ENCODE measurements around the gene PDCD6IP.

GRCh38 chr3:33860373-33861050 is 62.1 kb downstream of the PDCD6IP start:
- TF ChIP-seq ZNF138 (CRISPR knock-in tag; IDR thresholded peaks at IDR 0.05; ENCODE audit: low read depth), result no peak
- TF ChIP-seq, protein P1, sequence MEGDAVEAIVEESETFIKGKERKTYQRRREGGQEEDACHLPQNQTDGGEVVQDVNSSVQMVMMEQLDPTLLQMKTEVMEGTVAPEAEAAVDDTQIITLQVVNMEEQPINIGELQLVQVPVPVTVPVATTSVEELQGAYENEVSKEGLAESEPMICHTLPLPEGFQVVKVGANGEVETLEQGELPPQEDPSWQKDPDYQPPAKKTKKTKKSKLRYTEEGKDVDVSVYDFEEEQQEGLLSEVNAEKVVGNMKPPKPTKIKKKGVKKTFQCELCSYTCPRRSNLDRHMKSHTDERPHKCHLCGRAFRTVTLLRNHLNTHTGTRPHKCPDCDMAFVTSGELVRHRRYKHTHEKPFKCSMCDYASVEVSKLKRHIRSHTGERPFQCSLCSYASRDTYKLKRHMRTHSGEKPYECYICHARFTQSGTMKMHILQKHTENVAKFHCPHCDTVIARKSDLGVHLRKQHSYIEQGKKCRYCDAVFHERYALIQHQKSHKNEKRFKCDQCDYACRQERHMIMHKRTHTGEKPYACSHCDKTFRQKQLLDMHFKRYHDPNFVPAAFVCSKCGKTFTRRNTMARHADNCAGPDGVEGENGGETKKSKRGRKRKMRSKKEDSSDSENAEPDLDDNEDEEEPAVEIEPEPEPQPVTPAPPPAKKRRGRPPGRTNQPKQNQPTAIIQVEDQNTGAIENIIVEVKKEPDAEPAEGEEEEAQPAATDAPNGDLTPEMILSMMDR (CRISPR knock-in tag; IDR thresholded peaks at IDR 0.05), result no peak
- TF ChIP-seq POLR2AphosphoS2 (IDR thresholded peaks at IDR 0.05; ENCODE audit: low read depth, low read length), result no peak
- TF ChIP-seq, protein P2, sequence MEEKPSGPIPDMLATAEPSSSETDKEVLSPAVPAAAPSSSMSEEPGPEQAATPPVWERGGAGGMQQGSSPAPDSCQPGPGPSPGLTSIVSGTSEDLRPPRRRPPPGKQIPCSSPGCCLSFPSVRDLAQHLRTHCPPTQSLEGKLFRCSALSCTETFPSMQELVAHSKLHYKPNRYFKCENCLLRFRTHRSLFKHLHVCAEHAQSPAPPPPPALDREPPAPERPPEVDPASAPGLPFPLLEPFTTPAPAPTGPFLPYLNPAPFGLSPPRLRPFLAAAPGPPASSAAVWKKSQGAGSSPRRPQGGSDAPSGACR (CRISPR knock-in tag; IDR thresholded peaks at IDR 0.05), result no peak
- TF ChIP-seq, protein P3, sequence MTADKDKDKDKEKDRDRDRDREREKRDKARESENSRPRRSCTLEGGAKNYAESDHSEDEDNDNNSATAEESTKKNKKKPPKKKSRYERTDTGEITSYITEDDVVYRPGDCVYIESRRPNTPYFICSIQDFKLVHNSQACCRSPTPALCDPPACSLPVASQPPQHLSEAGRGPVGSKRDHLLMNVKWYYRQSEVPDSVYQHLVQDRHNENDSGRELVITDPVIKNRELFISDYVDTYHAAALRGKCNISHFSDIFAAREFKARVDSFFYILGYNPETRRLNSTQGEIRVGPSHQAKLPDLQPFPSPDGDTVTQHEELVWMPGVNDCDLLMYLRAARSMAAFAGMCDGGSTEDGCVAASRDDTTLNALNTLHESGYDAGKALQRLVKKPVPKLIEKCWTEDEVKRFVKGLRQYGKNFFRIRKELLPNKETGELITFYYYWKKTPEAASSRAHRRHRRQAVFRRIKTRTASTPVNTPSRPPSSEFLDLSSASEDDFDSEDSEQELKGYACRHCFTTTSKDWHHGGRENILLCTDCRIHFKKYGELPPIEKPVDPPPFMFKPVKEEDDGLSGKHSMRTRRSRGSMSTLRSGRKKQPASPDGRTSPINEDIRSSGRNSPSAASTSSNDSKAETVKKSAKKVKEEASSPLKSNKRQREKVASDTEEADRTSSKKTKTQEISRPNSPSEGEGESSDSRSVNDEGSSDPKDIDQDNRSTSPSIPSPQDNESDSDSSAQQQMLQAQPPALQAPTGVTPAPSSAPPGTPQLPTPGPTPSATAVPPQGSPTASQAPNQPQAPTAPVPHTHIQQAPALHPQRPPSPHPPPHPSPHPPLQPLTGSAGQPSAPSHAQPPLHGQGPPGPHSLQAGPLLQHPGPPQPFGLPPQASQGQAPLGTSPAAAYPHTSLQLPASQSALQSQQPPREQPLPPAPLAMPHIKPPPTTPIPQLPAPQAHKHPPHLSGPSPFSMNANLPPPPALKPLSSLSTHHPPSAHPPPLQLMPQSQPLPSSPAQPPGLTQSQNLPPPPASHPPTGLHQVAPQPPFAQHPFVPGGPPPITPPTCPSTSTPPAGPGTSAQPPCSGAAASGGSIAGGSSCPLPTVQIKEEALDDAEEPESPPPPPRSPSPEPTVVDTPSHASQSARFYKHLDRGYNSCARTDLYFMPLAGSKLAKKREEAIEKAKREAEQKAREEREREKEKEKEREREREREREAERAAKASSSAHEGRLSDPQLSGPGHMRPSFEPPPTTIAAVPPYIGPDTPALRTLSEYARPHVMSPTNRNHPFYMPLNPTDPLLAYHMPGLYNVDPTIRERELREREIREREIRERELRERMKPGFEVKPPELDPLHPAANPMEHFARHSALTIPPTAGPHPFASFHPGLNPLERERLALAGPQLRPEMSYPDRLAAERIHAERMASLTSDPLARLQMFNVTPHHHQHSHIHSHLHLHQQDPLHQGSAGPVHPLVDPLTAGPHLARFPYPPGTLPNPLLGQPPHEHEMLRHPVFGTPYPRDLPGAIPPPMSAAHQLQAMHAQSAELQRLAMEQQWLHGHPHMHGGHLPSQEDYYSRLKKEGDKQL (CRISPR knock-in tag; IDR thresholded peaks at IDR 0.05; ENCODE audit: low read depth), result no peak
- no peak for TF ChIP-seq ZBTB33 (CRISPR knock-in tag; IDR thresholded peaks at IDR 0.05)
- TF ChIP-seq, protein P4, sequence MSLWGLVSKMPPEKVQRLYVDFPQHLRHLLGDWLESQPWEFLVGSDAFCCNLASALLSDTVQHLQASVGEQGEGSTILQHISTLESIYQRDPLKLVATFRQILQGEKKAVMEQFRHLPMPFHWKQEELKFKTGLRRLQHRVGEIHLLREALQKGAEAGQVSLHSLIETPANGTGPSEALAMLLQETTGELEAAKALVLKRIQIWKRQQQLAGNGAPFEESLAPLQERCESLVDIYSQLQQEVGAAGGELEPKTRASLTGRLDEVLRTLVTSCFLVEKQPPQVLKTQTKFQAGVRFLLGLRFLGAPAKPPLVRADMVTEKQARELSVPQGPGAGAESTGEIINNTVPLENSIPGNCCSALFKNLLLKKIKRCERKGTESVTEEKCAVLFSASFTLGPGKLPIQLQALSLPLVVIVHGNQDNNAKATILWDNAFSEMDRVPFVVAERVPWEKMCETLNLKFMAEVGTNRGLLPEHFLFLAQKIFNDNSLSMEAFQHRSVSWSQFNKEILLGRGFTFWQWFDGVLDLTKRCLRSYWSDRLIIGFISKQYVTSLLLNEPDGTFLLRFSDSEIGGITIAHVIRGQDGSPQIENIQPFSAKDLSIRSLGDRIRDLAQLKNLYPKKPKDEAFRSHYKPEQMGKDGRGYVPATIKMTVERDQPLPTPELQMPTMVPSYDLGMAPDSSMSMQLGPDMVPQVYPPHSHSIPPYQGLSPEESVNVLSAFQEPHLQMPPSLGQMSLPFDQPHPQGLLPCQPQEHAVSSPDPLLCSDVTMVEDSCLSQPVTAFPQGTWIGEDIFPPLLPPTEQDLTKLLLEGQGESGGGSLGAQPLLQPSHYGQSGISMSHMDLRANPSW (CRISPR knock-in tag; IDR thresholded peaks at IDR 0.05; ENCODE audit: borderline replicate concordance), result no peak
- TF ChIP-seq EP300 (IDR thresholded peaks at IDR 0.05; ENCODE audit: low read depth in 2 of 2, low read length in 2 of 2), result no peak
- TF ChIP-seq EP300 (CRISPR knock-in tag; IDR thresholded peaks at IDR 0.05; ENCODE audit: borderline replicate concordance), result no peak
- no peak for TF ChIP-seq POLR2A (IDR thresholded peaks at IDR 0.05; ENCODE audit: insufficient read depth in 1 of 2, low read depth in 2 of 2, low read length in 2 of 2)
- TF ChIP-seq ELF4 (CRISPR knock-in tag; IDR thresholded peaks at IDR 0.05; ENCODE audit: borderline replicate concordance), result no peak
